Hematopoietic multipotent progenitor cell treated with erythropoietin and hydrocortisone succinate and interleukin-3 and kit ligand, for 15 days (in vitro differentiated cells): ENCODE data around the gene ZNF681.
"Not testable (repeated sequence)": the region's sequence is repeated elsewhere in the genome, so short reads cannot be mapped to it uniquely, and the experiment has no call there.

Source experiments
- DNase-seq: peaks from one replicate; pipeline ENCODE4 v3.0.0-alpha.2; 2015; ENCODE audit warnings: low spot score

Gene ZNF681

DNA sequence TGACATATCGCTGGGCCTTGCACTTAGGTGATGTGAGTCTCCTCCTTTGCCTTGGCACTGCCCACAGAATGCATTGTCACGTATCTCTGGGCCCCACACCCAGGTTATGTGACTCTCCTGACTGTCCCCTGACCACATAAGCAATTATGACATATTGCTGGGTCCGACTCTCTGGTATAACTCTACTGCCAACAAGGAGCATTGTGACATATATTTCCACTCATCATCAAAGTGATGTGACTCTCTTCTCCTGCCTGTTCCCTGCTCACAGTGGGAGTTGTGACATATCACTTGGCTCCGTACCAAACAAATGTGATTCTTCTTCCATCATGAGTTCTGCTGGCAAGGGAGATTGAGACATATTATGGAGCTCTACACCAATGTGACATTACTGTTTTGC lies 15.4 kb upstream of the ZNF681 start:
- no peak for DNase-seq

DNA sequence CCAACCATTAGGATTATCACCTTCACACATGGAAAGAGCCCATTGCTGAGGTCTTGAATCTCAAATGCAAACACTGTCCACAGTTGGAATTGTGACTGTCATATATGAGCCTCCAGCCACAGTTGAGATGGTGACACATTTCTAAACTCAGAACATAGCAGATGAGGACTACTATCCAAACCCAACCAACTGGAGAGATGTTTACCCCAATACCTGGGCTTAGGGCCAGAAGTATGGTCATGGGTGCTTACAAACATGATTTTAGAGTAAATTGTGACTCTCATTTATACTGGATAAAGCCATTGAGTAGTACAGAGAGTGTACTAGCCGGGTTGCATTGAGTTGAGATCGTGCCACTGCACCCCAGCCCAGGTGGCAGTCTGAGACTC lies 14.0 kb upstream of the ZNF681 start:
- DNase-seq: no peak

DNA sequence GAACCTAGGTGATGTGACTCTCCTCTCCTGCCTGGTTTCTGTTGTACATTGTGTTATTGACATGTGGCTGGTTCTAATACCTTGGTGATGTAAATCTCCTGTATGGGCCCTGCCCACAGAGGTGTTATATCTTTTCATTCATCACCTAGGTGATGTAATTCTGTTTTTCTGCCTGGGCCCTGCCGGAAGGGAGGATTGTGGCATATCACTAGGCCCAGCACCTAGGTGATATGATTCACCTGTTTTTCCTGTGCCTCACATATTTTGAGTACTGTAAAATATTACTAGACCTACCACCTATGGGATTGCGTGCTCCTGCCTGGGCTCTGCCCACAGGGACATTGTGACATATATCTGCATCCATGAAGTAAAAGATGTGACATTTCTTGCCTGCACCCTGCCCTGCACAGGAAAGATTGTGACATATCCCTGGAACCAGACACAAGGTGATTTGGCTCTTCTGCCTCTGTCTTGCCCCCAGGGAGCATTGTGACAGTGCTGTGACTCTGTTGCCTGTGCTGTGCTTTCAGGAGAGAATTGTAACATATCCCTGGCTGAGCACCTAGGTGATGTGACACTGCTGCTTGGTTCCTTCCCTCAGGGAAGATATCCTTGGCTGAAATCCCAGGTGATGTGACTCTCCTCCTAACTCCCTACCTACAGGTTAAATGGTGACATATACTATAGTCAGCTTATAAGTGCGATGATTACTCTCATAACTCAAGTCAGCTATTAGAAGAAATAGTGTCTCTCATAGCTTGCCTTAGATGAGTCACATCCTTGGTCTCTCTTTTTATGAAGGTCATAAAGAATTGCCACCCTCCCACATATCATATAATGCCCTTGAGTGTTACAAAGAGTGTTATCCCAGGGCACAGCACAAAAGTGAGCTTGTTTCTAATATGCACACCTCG lies 13.3 kb upstream of the ZNF681 start:
- no peak for DNase-seq

DNA sequence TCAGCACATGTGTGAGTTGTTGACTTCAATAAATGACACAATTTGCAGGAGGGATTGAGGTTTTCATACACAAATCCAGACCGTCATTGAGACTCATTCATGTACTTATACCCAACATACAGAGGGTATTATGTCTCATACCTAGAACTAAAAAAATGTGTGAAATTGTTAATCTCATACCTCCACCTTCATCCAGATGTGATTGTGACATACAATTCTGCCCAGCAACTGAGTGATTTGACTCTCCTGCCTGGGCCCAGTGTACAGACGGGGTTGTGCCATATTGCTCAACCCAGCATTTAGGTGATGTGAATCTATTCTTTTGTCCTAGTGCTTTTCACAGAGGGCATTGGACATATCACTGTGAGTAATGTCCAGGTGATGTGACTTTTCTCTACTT lies 12.6 kb upstream of the ZNF681 start:
- DNase-seq: no peak

DNA sequence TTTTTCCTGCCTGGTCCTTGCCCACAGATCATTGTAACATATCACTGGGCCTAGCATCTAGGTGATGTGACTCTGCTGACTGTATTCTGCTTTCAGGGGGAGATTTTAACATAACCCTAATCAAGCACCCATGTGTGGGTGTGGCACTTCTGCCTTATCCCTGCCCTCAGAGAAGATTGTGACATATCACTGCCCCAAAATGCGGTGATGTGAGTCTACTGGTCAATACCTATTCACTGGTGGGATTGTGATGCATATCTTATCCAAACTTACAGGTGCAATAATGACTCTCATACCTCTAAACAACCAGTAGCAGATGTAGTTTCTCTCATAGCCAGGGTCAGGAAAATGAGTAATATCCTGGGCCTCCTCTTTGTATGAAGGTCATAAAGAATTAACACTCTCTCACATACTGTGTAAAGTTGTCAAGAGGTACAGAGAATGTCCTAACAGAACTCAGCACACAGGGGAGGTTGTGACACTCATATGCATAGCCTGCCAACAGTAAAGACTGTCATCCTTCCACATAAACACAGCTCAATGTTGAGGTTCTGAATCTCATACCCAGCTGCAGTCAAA lies 12.1 kb upstream of the ZNF681 start:
- DNase-seq: no peak

DNA sequence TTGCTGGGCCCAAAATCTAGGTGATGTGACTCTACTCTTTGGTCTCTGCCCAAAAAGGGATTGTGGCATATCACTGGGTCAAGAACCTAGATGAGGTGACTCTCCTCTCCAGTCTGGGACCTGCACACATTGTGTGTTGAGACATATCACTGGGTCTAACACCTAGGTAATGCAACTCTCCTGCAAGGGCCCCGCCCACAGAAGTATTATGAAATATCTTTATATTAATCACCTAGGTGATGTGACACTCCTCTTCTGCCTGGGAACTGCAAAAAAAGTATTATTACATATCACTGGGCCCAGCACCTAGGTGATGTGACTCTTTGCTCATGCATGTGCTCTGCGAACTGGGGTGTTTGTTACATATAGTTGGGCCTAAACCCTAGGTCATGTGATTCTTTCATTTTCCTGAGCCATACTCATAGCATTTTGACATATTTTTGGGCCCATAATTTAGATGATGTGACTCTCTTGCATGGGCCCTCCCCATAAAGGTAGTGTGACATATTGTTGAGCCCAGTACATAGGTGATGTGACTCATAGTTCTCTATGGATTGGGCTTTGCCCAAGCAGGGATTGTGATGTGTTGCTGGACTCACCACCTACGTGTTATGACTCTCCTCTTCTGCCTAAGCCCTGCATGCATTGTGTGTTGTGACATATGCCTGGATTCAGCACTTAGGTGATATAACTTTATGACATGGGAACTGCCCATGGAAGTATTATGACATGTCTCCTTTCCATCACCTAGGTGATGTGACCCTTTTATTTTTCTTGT lies 11.2 kb upstream of the ZNF681 start:
- DNase-seq: no peak

DNA sequence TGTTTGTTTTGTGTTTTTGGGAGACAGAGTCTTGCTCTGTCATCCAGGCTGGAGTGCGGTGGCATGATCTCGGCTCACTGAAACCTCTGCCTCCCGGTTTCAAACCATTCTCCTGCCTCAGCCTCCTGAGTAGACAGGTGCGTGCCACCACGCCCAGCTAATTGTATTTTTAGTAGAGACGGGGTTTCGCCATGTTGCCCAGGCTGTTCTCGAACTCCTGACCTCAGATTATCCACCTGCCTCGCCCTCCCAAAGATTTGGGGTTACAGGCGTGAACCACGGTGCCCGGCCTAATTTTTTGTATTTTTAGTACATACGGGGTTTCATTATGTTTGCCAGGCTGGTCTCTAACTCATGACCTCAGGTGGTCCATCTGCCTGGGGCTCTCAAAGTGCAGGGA lies 8.3 kb upstream of the ZNF681 start:
- no peak for DNase-seq

DNA sequence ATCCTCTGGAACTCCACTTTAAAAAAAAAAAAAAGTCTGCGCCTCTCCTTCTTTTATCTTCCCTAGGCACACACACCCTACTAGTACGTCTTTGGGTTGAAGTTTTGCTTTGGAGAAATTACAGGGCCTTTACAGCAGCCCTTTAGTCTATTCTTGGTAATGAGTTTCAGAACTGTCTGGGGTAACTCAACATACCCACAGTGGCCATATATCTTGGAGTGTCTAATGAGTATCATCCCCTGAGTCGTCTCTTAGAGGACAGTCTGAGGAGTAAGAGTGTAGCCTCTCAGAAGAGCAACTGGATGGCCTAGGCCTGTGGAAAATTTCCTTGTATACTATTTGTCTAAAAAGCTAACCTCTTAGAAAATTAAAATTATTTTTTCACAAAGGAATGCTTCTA lies 6.1 kb upstream of the ZNF681 start:
- no peak for DNase-seq

DNA sequence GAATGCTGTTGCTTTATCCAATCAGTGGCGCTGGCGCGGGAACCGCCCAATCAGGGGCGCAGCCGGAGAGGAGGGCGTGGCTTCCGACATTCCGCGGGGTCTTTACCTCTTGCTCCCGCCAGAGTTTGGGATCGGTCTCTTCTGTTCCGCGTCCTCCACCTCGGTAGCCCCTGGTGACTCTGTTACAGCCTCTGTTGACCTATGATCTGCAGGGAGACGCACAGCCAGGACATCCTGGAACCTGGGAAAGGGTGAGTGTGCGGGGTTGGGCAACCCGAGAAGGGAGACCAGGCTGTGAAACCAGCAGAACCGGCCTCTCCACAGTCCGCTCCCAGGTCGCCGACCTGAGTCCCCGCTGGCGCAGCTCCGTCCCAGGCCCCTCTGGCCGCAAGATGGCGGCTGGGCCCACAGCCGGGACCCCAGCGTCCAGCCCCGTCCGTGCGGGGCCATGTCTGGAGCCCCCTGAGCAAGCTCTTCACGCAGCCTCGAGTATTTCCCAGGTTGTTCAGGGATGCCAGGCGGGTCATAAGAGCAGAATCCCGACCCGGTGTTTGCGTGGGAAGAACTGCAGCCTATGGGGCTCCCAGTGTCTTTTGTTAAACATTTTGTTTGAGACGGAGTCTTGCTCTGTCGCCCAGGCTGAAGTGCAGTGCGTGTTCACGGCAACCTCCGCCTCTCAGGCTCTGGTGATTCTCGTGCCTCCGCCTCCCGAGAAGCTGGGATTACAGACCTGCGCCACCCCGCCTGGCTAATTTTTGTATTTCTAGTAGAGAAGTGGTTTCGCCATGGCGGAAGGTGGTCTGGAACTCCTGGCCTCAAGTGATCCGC lies 4.4 kb upstream of the ZNF681 start:
- DNase-seq: peak; percentile 2

DNA sequence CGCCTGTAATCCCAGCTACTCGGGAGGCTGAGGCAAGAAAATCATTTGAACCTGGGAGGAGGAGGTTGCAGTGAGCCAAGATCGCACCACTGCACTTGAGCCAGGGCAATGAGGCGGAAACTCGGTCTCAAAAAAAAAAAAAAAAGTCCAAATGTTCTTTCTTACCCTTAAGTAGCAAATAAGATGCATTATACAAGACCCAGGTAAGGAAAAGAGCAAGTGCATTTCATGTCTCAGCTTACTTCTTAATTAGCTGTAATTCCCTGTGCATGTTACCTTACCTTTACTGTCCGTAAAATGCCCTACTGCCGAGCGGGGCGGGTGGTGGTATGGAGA lies 3.8 kb upstream of the ZNF681 start:
- DNase-seq: no peak

DNA sequence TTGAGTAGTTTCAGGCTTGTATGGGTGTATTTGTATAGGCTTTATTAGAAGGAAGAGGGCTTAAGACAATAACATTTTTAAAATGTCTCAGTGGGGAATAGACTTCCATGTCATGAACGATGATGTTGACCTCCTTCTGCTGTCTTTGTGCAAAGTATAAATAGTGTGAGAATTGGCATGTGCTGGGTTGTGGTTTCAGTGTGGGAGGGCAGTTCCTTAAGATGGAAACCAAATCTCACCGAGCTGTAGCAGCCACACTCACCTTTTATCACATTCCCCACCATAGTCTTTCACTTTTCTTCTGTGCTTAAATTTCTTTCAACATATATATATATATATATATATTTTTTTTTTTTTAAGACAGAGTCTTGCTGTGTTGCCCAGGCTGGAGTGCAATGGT lies 1.6 kb upstream of the ZNF681 start:
- not testable (repeated sequence) for DNase-seq

DNA sequence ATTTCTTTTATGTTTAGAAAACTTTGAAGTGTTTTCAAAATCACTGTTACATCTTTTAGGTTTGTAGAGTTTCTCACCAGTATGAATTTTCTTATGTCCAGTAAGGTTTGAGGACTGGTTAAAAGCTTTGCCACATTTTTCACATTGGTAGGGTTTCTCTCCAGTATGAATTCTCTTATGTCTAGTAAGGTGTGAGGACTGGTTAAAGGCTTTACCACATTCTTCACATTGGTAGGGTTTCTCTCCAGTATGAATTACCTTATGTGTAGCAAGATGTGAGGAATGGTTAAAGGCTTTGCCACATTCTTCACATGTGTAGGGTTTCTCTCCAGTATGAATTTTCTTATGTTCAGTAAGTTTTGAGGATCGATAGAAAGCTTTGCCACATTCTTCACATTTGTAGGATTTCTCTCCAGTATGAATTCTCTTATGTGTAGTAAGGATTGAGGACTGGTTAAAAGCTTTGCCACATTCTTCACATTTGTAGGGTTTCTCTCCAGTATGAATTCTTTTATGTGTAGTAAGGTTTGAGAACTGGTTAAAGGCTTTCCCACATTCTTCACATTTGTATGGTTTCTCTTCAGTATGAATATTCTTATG lies 15.0 kb downstream of the ZNF681 start:
- DNase-seq: not testable (repeated sequence)

DNA sequence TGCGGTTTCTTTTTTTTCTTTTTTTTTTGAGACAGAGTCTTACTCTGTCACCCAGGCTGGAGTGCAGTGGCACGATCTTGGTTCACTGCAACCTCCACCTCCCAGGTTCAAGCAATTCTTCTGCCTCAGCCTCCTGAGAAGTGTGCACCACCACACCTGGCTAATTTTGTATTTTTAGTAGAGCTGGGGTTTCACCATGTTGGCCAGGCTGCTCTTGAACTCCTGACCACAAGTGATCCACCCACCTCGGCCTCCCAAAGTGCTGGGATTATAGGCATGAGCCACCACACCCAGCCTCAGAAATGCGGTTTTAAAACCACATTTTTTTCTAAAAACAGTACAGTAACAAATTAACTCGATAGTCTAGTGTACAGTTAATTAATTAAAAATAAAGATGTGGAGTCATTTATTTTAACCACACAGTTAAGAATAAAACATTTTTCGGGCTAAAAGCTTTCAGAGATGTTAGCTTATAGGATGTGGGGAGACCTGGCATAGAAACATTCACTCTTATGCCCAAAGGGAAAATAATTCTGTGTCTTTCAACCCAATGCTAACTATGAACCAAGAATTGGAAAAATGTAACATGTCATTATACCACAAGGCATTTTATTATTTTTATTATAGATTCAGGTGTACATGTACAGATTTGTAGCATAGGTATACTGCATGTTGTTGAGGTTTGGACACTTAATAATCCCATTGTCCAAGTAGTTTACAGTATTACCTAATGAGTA lies 27.8 kb downstream of the ZNF681 start:
- DNase-seq: not testable (repeated sequence)

DNA sequence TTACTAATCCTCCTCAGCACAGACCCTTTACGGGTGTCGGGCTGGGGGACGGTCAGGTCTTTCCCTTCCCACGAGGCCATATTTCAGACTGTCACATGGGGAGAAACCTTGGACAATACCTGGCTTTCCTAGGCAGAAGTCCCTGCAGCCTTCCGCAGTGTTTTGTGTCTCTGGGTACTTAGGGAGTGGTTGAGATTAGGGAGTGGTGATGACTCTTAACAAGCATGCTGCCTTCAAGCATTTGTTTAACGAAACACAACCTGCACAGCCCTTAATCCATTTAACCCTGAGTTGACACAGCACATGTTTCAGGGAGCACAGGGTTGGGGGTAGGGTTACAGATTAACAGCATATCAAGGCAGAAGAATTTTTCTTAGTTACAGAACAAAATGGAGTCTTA lies 34.5 kb downstream of the ZNF681 start:
- DNase-seq: not testable (repeated sequence)

DNA sequence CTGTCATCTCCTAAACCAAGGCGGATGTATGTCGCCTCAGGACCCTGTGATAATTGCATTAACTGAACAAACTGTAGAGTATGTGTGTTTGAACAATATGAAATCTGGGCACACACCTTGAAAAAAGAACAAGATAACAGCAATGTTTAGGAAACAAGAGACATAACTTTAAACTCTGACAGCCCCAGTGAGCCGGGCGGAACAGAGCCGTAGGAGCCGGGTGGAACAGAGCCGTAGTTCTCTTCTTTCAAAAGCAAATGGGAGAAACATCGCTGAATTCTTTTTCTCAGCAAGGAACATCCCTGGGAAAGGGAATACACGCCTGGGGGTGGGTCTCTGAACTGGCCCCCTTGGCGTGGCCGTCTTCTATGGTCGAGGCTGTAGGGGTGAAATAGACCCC lies 39.9 kb downstream of the ZNF681 start:
- DNase-seq: no peak

DNA sequence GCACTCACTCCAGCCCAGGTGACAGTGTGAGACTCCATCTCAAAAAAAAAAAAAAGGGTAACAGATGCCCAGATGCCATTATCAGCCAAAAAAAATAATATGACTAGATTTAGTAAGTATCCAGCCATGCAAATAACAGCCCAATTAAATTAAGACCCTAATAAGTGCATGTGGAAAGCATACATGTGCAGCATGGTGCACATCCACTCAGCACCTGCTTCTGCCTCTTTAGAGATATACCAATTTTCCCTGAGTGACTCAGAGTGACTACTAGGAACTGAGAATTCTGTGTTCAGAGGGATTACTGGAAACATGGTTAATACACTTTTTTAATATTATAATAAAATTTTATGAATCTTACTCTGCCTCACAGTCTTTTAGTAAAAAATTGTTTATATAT lies 41.9 kb downstream of the ZNF681 start:
- no peak for DNase-seq

DNA sequence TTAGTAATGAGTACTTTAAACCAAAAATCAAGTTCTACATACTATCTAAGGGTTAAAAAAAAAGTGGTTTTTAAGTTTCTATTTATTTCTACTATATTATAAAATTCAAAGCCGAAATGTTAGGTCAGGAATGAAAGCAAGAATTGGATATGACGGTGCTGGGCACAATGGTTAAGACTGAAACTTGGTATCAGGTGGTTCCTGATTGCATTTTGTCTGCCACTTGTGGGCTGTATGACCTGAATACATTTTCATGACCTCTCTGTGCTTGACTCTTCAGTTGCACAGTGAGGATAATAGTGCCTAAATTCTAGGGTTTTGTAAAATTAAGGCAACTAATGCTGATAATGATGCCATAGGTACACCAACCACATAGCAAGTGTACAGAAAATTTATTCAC lies 49.3 kb downstream of the ZNF681 start:
- DNase-seq: no peak

DNA sequence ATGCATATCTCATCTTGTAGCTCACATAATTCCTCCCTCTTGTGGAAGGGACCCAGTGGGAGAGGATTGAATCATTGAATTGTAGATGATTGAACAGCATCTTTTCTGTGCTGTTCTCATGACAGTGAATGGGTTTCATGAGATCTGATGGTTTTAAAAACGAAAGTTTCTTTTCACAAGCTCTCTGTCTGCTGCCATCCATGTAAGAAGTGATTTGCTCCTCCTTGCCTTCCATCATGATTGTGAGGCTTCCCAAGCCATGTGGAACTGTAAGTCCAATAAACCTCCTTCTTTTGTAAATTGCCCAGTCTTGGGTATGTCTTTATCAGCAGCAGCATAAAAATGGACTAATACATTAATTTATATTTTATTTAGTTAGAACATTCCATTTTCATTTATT lies 52.0 kb downstream of the ZNF681 start:
- DNase-seq: no peak

DNA sequence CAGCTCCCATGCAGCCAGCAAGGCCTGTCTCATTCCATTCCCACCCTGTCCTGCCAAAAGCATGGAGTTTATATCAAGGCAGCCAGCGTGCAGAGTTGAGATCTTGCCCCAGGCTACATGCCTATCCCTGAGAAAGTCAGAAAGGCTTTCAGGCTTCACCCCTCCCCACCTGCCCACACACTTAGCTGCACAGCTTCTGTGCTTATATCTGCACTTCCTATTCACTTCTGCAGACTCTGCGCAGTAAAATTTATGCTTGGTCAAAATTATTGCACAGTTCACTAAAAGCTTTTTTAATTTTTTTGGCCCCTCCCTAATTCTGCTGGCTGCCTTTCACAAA lies 59.2 kb downstream of the ZNF681 start:
- DNase-seq: no peak

DNA sequence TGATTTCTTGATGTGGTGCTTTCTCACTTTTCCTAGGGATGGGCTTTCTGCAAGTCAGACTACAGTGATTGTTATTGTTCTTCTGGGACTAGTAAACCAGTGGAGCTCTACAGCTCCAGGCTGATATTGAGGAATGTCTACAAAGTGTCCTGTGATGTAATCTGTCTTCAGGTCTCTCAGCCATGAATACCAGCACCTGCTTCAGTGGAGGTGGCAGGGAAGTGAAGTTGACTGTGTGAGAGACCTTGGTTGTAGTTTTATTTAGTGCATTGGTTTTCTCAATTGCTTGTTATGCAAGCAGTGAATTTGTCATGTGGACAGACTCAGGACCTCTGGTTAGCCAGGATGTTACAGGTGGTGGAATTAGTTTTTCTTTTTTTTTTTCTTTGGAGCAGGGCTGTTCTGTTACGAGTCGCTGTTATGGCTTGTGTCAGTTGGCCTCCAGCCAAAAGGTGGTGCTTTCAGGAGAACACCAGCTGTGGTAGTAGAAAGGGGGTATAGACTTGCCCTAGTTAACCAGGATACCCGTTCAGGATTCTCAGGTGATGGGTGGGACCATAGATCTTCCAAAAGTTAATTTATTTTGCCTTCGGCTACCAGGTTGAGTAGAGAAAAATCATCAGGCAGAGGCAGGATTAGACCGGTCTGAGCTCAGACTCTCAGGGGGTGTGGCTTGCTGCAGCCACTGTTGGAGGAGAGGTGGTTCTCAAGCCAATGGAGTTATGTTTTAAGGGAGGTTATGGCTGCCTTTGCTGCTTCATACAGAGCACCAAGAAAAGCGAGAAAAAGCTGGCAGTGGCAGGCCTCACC lies 59.8 kb downstream of the ZNF681 start:
- no peak for DNase-seq
